ENCODE results near the gene ZNF724.

DNA sequence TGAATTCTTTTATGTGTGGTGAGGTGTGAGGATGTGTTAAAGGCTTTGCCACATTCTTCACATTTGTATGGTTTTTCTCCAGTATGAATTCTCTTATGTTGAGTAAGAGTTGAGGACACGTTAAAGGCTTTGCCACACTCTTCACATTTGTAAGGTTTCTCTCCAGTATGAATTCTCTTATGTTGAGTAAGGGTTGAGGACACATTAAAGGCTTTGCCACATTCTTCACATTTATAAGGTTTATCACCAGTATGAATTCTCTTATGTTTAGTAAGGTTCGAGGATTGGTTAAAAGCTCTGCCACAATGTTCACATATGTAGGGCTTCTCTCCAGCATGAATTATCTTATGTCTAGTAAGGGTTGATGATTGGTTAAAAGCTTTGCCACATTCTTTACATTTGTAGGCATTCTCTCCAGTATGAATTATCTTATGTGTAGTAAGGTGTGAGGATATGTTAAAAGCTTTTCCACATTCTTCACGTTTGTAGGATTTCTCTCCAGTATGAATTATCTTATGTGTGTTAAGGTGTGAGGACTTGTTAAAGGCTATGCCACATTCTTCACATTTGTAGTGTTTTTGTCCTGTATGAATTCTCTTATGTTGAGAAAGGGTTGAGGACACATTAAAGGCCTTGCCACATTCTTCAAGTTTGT lies 27.1 kb downstream of the ZNF724 start:
- TF ChIP-seq, protein P1, sequence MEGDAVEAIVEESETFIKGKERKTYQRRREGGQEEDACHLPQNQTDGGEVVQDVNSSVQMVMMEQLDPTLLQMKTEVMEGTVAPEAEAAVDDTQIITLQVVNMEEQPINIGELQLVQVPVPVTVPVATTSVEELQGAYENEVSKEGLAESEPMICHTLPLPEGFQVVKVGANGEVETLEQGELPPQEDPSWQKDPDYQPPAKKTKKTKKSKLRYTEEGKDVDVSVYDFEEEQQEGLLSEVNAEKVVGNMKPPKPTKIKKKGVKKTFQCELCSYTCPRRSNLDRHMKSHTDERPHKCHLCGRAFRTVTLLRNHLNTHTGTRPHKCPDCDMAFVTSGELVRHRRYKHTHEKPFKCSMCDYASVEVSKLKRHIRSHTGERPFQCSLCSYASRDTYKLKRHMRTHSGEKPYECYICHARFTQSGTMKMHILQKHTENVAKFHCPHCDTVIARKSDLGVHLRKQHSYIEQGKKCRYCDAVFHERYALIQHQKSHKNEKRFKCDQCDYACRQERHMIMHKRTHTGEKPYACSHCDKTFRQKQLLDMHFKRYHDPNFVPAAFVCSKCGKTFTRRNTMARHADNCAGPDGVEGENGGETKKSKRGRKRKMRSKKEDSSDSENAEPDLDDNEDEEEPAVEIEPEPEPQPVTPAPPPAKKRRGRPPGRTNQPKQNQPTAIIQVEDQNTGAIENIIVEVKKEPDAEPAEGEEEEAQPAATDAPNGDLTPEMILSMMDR (IDR thresholded peaks at IDR 0.05), result no peak
- TF ChIP-seq POLR2A (IDR thresholded peaks at IDR 0.05), result no peak
- TF ChIP-seq POLR2AphosphoS5 (IDR thresholded peaks at IDR 0.05), result no peak
- TF ChIP-seq EP300 (IDR thresholded peaks at IDR 0.05), result no peak

All from stomach (tissue), 4 donors.